ENCODE data around the gene ARMC9. TPM values are rescaled to one million over a fixed set of nuclear protein-coding genes. Genes with fewer than 3 reads are reported as not detected.

ARMC9 gene
- total and polyA plus RNA-seq, 8 donors: 11.4 to 40.6 (median 13.9) TPM

GRCh38 chr2:231204146-231204545 is 5.7 kb downstream of the ARMC9 start:
- no peak for ATAC-seq
- Histone ChIP-seq H3K27ac (no peak overlapping the region), H3K4me3 (no peak overlapping the region), H3K4me1 (peaks cover 5 to 8% of the 10 kb centered on the region in 2 donors), H3K9me3 (no peaks in the 10 kb centered on the region), H3K27me3 (no peaks in the 10 kb centered on the region), H3K36me3 (peaks cover 0 to 6% of the 10 kb centered on the region in 2 donors)
- no peak for DNase-seq
- intact Hi-C loops (cut with DNase I): no loop called here
- TF ChIP-seq CTCF (IDR thresholded peaks at IDR 0.05): no peak

- Histone ChIP-seq H3K27me3 (no peaks in the 10 kb centered on the region), H3K36me3 (peaks cover 0 to 8% of the 10 kb centered on the region in 2 donors), H3K9me3 (no peaks in the 10 kb centered on the region), H3K4me1 (peaks cover under 1 to 4% of the 10 kb centered on the region in 2 donors), H3K4me3 (no peak overlapping the region), H3K27ac (no peak overlapping the region)
- no peak for DNase-seq
- no peak for ATAC-seq
- TF ChIP-seq CTCF (IDR thresholded peaks at IDR 0.05): no peak
- intact Hi-C loops (cut with DNase I): no loop called here
Measured at GRCh38 chr2:231204581-231204980, 6.2 kb downstream of the ARMC9 start.

- ATAC-seq (no peak), DNase-seq (no peak)
- no peaks in the 10 kb centered on the region for H3K9me3 ChIP-seq
- no peak for TF ChIP-seq CTCF (IDR thresholded peaks at IDR 0.05)
- H3K4me3 ChIP-seq: no peak overlapping the region
- peaks cover 0 to 18% of the 10 kb centered on the region in 2 donors for H3K36me3 ChIP-seq
- intact Hi-C loops (cut with DNase I): no loop called here
- H3K4me1 ChIP-seq: no peaks in the 10 kb centered on the region
- no peaks in the 10 kb centered on the region for H3K27me3 ChIP-seq
- no peak overlapping the region for H3K27ac ChIP-seq
Measured at GRCh38 chr2:231207734-231208133, 9.3 kb downstream of the ARMC9 start.

GRCh38 chr2:231210782-231211181 is 12.4 kb downstream of the ARMC9 start:
- intact Hi-C loops (cut with DNase I): no loop called here
- Histone ChIP-seq H3K27ac (no peak overlapping the region), H3K4me3 (no peak overlapping the region), H3K9me3 (no peaks in the 10 kb centered on the region), H3K4me1 (no peaks in the 10 kb centered on the region), H3K27me3 (no peaks in the 10 kb centered on the region), H3K36me3 (peaks cover 0 to 18% of the 10 kb centered on the region in 2 donors)
- ATAC-seq (no peak), DNase-seq (no peak)
- no peak for TF ChIP-seq CTCF (IDR thresholded peaks at IDR 0.05)

GRCh38 chr2:231211486-231211885 is 13.1 kb downstream of the ARMC9 start:
- no peak for TF ChIP-seq CTCF (IDR thresholded peaks at IDR 0.05)
- no peak overlapping the region for H3K27ac ChIP-seq
- no peak overlapping the region for H3K4me3 ChIP-seq
- DNase-seq (peak in 1 of 4 donors; percentile 36), ATAC-seq (no peak)
- intact Hi-C loops (cut with DNase I): no loop called here
- H3K4me1 ChIP-seq: no peaks in the 10 kb centered on the region
- peaks cover 0 to 18% of the 10 kb centered on the region in 2 donors for H3K36me3 ChIP-seq
- H3K9me3 ChIP-seq: no peaks in the 10 kb centered on the region
- H3K27me3 ChIP-seq: no peaks in the 10 kb centered on the region
